HEK293 (cell line): ENCODE measurements around the gene TMEM176B.

Experiments used
- CTCF ChIA-PET: fragments of 350-600 bp; formaldehyde crosslinking; extraction: SDS; loops from one replicate; lab custom pipeline; 2021; ENCODE audit warnings: antibody characterized with exemption; lab: Yijun Ruan, JAX
- POLR2A ChIA-PET: fragments of 300-600 bp; formaldehyde crosslinking; extraction: SDS; loops from one replicate; lab custom pipeline; 2020; ENCODE audit warnings: antibody characterized with exemption, inconsistent platforms; lab: Yijun Ruan, JAX
- H3K27ac ChIP-seq: fragments of 200-500 bp; sonication (Bioruptor generic); 2 replicates; pipeline ENCODE4 v1.5.1; 2014; ENCODE audit warnings: low read depth, low read length, control low read depth, inconsistent platforms; ENCODE audit errors: extremely low read depth
- H3K36me3 ChIP-seq, 2 experiments: fragments of 200-500 bp in 1 of 2; sonication (Bioruptor generic) in 1 of 2; 1 replicate in 1 of 2; 2 replicates in 1 of 2; pipeline ENCODE4 v1.5.1; 2014 to 2017; ENCODE audit warnings: inconsistent platforms in 2 of 2, low read length in 2 of 2; ENCODE audit not compliant: control insufficient read depth in 2 of 2, insufficient read depth in 1 of 2
- H3K4me1 ChIP-seq: fragments of 200-500 bp; sonication (Bioruptor generic); 2 replicates; pipeline ENCODE4 v1.5.1; 2014; ENCODE audit warnings: mild to moderate bottlenecking, low read length, inconsistent platforms; ENCODE audit not compliant: control insufficient read depth, insufficient read depth
- H3K4me3 ChIP-seq: 2 replicates; pipeline ENCODE4 v1.5.1; 2011; ENCODE audit warnings: low read depth, mild to moderate bottlenecking, control low read depth, low read length, moderate library complexity
- H3K9me3 ChIP-seq: fragments of 200-500 bp; sonication (Bioruptor generic); 2 replicates; pipeline ENCODE4 v1.5.1; 2014; ENCODE audit warnings: low read depth, low read length, inconsistent platforms; ENCODE audit not compliant: control insufficient read depth, insufficient read depth
- EGR2 ChIP-seq: fragments of 450-650 bp; formaldehyde crosslinking; IDR thresholded peaks from 2 replicates; pipeline ENCODE4 v1.5.1; 2016; ENCODE audit warnings: low read depth, missing biosample characterization, missing genetic modification characterization
- GFI1B ChIP-seq: fragments of 450-650 bp; formaldehyde crosslinking; IDR thresholded peaks from 2 replicates; pipeline ENCODE4 v1.5.1; 2016; ENCODE audit warnings: missing biosample characterization, missing genetic modification characterization
- GLI2 ChIP-seq: fragments of 450-650 bp; formaldehyde crosslinking; IDR thresholded peaks from 2 replicates; pipeline ENCODE4; 2017; ENCODE audit warnings: missing biosample characterization, missing genetic modification characterization, low read depth, borderline replicate concordance
- GLIS2 ChIP-seq: fragments of 450-650 bp; formaldehyde crosslinking; IDR thresholded peaks from 2 replicates; pipeline ENCODE4 v1.5.1; 2016; ENCODE audit warnings: missing biosample characterization, missing genetic modification characterization
- KLF1 ChIP-seq: fragments of 450-650 bp; formaldehyde crosslinking; IDR thresholded peaks from 2 replicates; pipeline ENCODE4 v1.5.1; 2016; ENCODE audit warnings: missing biosample characterization, missing genetic modification characterization
- KLF7 ChIP-seq: fragments of 450-650 bp; formaldehyde crosslinking; IDR thresholded peaks from 2 replicates; pipeline ENCODE4 v1.5.1; 2016; ENCODE audit warnings: missing biosample characterization, missing genetic modification characterization, borderline replicate concordance
- SP2 ChIP-seq: fragments of 450-650 bp; formaldehyde crosslinking; IDR thresholded peaks from 2 replicates; pipeline ENCODE4 v1.5.1; 2016; ENCODE audit warnings: missing biosample characterization, missing genetic modification characterization
- YY2 ChIP-seq: fragments of 450-650 bp; formaldehyde crosslinking; IDR thresholded peaks from 2 replicates; pipeline ENCODE4 v1.5.1; 2016; ENCODE audit warnings: missing biosample characterization, missing genetic modification characterization
- ZBTB21 ChIP-seq: fragments of 450-650 bp; formaldehyde crosslinking; IDR thresholded peaks from 2 replicates; pipeline ENCODE4 v1.5.1; 2017; ENCODE audit warnings: missing biosample characterization, missing genetic modification characterization
- ZBTB48 ChIP-seq: fragments of 450-650 bp; formaldehyde crosslinking; IDR thresholded peaks from 2 replicates; pipeline ENCODE4 v1.5.1; 2016; ENCODE audit warnings: missing biosample characterization, missing genetic modification characterization
- ZEB2 ChIP-seq: fragments of 450-650 bp; formaldehyde crosslinking; IDR thresholded peaks from 2 replicates; pipeline ENCODE4 v1.5.1; 2016; ENCODE audit warnings: missing biosample characterization, missing genetic modification characterization
- ZNF10 ChIP-seq: fragments of 450-650 bp; formaldehyde crosslinking; IDR thresholded peaks from 2 replicates; pipeline ENCODE4 v1.5.1; 2017; ENCODE audit warnings: missing biosample characterization, missing genetic modification characterization
- ZNF184 ChIP-seq: fragments of 450-650 bp; IDR thresholded peaks from 2 replicates; pipeline ENCODE4 v1.5.1; 2018; ENCODE audit warnings: missing biosample characterization, mild to moderate bottlenecking, missing genetic modification characterization
- ZNF2 ChIP-seq: fragments of 450-650 bp; formaldehyde crosslinking; IDR thresholded peaks from 2 replicates; pipeline ENCODE4 v1.5.1; 2016; ENCODE audit warnings: missing biosample characterization, missing genetic modification characterization
- ZNF239 ChIP-seq: fragments of 450-650 bp; formaldehyde crosslinking; IDR thresholded peaks from 2 replicates; pipeline ENCODE4 v1.5.1; 2016; ENCODE audit warnings: missing biosample characterization, missing genetic modification characterization
- ZNF266 ChIP-seq: fragments of 450-650 bp; formaldehyde crosslinking; IDR thresholded peaks from 2 replicates; pipeline ENCODE4 v1.5.1; 2016; ENCODE audit warnings: missing biosample characterization, missing genetic modification characterization, low read depth
- ZNF510 ChIP-seq: fragments of 450-650 bp; formaldehyde crosslinking; IDR thresholded peaks from 2 replicates; pipeline ENCODE4 v1.5.1; 2018; ENCODE audit warnings: mild to moderate bottlenecking, missing genetic modification characterization, missing biosample characterization; ENCODE audit not compliant: insufficient replicate concordance
- ZNF561 ChIP-seq: fragments of 450-650 bp; IDR thresholded peaks from 2 replicates; pipeline ENCODE4 v1.5.1; 2018; ENCODE audit warnings: missing biosample characterization, missing genetic modification characterization, borderline replicate concordance
- ZNF600 ChIP-seq: fragments of 450-650 bp; formaldehyde crosslinking; IDR thresholded peaks from 2 replicates; pipeline ENCODE4 v1.5.1; 2016; ENCODE audit warnings: missing biosample characterization, missing genetic modification characterization
- ZNF621 ChIP-seq: fragments of 450-650 bp; formaldehyde crosslinking; IDR thresholded peaks from 2 replicates; pipeline ENCODE4 v1.5.1; 2017; ENCODE audit warnings: missing biosample characterization, missing genetic modification characterization
- ZNF629 ChIP-seq: fragments of 450-650 bp; formaldehyde crosslinking; IDR thresholded peaks from 2 replicates; pipeline ENCODE4 v1.5.1; 2017; ENCODE audit warnings: missing biosample characterization, missing genetic modification characterization
- ZSCAN16 ChIP-seq: fragments of 450-650 bp; formaldehyde crosslinking; IDR thresholded peaks from 2 replicates; pipeline ENCODE4 v1.5.1; 2016; ENCODE audit warnings: missing biosample characterization, missing genetic modification characterization
- ZSCAN30 ChIP-seq: fragments of 450-650 bp; IDR thresholded peaks from 2 replicates; pipeline ENCODE4 v1.5.1; 2018; ENCODE audit warnings: missing biosample characterization, mild to moderate bottlenecking, missing genetic modification characterization, moderate library complexity
- TF ChIP-seq, protein P1 (sequence below): fragments of 450-650 bp; formaldehyde crosslinking; IDR thresholded peaks from 2 replicates; pipeline ENCODE4 v1.5.1; 2017; ENCODE audit warnings: missing biosample characterization, missing genetic modification characterization
- TF ChIP-seq, protein P2 (sequence below): fragments of 450-650 bp; formaldehyde crosslinking; IDR thresholded peaks from 2 replicates; pipeline ENCODE4 v1.5.1; 2016; ENCODE audit warnings: missing biosample characterization, missing genetic modification characterization
- TF ChIP-seq, protein P3 (sequence below): fragments of 450-650 bp; formaldehyde crosslinking; IDR thresholded peaks from 2 replicates; pipeline ENCODE4 v1.5.1; 2016; ENCODE audit warnings: missing biosample characterization, missing genetic modification characterization
- TF ChIP-seq, protein P4 (sequence below): fragments of 450-650 bp; formaldehyde crosslinking; IDR thresholded peaks from 2 replicates; pipeline ENCODE4 v1.5.1; 2016; ENCODE audit warnings: missing biosample characterization, missing genetic modification characterization

TMEM176B gene

DNA sequence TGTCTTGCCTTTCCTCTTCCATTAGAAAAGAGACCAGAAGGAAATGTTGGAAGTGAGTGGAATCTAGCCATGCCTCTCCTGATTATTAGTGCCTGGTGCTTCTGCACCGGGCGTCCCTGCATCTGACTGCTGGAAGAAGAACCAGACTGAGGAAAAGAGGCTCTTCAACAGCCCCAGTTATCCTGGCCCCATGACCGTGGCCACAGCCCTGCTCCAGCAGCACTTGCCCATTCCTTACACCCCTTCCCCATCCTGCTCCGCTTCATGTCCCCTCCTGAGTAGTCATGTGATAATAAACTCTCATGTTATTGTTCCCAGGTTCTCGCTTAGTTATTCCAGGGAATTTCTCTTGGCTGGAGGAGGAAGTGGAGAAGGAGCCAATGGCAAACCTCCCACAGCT is 4.6 kb upstream of the TMEM176B start:
- no peaks in the 10 kb centered on the region for H3K9me3 ChIP-seq
- TF ChIP-seq, protein P1, sequence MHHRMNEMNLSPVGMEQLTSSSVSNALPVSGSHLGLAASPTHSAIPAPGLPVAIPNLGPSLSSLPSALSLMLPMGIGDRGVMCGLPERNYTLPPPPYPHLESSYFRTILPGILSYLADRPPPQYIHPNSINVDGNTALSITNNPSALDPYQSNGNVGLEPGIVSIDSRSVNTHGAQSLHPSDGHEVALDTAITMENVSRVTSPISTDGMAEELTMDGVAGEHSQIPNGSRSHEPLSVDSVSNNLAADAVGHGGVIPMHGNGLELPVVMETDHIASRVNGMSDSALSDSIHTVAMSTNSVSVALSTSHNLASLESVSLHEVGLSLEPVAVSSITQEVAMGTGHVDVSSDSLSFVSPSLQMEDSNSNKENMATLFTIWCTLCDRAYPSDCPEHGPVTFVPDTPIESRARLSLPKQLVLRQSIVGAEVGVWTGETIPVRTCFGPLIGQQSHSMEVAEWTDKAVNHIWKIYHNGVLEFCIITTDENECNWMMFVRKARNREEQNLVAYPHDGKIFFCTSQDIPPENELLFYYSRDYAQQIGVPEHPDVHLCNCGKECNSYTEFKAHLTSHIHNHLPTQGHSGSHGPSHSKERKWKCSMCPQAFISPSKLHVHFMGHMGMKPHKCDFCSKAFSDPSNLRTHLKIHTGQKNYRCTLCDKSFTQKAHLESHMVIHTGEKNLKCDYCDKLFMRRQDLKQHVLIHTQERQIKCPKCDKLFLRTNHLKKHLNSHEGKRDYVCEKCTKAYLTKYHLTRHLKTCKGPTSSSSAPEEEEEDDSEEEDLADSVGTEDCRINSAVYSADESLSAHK (tag by site-specific recombination) = no peak
- TF ChIP-seq ZBTB48 (tag by site-specific recombination) (no peak), KLF7 (tag by site-specific recombination) (no peak), ZNF184 (tag by site-specific recombination) (no peak), GLI2 (no peak), GLIS2 (tag by site-specific recombination) (no peak), ZNF621 (no peak), ZSCAN30 (tag by site-specific recombination) (no peak), ZNF2 (tag by site-specific recombination) (no peak), ZNF10 (tag by site-specific recombination) (no peak), KLF1 (tag by site-specific recombination) (no peak), ZNF629 (tag by site-specific recombination) (no peak), YY2 (tag by site-specific recombination) (no peak), ZNF266 (no peak), ZNF600 (tag by site-specific recombination) (no peak)
- TF ChIP-seq, protein P2, sequence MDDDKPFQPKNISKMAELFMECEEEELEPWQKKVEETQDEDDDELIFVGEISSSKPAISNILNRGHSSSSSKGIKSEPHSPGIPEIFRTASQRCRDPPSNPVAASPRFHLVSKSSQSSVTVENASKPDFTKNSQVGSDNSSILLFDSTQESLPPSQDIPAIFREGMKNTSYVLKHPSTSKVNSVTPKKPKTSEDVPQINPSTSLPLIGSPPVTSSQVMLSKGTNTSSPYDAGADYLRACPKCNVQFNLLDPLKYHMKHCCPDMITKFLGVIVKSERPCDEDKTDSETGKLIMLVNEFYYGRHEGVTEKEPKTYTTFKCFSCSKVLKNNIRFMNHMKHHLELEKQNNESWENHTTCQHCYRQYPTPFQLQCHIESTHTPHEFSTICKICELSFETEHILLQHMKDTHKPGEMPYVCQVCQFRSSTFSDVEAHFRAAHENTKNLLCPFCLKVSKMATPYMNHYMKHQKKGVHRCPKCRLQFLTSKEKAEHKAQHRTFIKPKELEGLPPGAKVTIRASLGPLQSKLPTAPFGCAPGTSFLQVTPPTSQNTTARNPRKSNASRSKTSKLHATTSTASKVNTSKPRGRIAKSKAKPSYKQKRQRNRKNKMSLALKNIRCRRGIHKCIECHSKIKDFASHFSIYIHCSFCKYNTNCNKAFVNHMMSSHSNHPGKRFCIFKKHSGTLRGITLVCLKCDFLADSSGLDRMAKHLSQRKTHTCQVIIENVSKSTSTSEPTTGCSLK (tag by site-specific recombination) = no peak
- TF ChIP-seq, protein P3, sequence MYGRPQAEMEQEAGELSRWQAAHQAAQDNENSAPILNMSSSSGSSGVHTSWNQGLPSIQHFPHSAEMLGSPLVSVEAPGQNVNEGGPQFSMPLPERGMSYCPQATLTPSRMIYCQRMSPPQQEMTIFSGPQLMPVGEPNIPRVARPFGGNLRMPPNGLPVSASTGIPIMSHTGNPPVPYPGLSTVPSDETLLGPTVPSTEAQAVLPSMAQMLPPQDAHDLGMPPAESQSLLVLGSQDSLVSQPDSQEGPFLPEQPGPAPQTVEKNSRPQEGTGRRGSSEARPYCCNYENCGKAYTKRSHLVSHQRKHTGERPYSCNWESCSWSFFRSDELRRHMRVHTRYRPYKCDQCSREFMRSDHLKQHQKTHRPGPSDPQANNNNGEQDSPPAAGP (tag by site-specific recombination) = no peak
- H3K27ac ChIP-seq = no peak overlapping the region
- no peaks in the 10 kb centered on the region for H3K4me1 ChIP-seq
- POLR2A ChIA-PET = no interaction called here
- H3K4me3 ChIP-seq = no peak overlapping the region
- CTCF ChIA-PET = interaction anchor here (1.0 kb wide), 1 partner anchor 17 kb away, joined by 3 read pairs; no protein-coding TSS in a partner anchor
- H3K36me3 ChIP-seq = no peaks in the 10 kb centered on the region

DNA sequence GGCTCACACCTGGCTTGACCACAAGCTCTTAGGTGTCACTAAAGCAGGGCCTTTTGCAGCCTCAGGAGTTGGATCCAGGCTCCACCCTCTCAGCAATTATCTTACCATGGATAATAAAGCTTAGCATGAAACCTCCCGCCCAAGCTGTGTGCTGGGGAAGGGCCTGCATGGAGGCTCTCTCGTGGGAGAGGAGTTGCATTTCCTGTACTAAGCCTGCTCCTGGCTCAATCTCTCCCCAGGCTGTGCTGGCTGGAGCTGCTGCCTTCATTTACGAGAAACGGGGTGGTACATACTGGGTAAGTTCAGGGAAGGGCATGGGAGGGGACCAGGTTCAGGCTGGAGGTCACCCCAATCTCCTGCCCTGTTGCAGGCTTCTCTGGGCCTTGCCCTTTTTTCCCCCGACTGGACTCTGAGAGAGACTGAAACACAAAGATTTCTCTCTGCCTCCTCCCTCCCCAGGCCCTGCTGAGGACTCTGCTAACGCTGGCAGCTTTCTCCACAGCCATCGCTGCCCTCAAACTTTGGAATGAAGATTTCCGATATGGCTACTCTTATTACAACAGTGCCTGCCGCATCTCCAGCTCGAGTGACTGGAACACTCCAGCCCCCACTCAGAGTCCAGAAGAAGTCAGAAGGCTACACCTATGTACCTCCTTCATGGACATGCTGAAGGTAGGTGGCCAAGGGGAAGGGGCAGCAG is 3.1 kb upstream of the TMEM176B start:
- no peaks in the 10 kb centered on the region for H3K4me1 ChIP-seq
- no peaks in the 10 kb centered on the region for H3K36me3 ChIP-seq
- CTCF ChIA-PET = interaction anchor here (0.6 kb wide), 2 partner anchors 12 to 13 kb away, joined by 3 to 4 read pairs; no protein-coding TSS in a partner anchor
- H3K27ac ChIP-seq = no peak overlapping the region
- H3K9me3 ChIP-seq = no peaks in the 10 kb centered on the region
- no peak for TF ChIP-seq ZNF510 (tag by site-specific recombination)
- no peak for TF ChIP-seq EGR2 (tag by site-specific recombination)
- TF ChIP-seq ZNF561 (tag by site-specific recombination) = no peak
- no peak for TF ChIP-seq ZSCAN16
- TF ChIP-seq ZBTB21 (tag by site-specific recombination) = no peak
- no peak for TF ChIP-seq SP2
- TF ChIP-seq ZNF239 (tag by site-specific recombination) = no peak
- no peak for TF ChIP-seq GFI1B (tag by site-specific recombination)
- TF ChIP-seq, protein P4, sequence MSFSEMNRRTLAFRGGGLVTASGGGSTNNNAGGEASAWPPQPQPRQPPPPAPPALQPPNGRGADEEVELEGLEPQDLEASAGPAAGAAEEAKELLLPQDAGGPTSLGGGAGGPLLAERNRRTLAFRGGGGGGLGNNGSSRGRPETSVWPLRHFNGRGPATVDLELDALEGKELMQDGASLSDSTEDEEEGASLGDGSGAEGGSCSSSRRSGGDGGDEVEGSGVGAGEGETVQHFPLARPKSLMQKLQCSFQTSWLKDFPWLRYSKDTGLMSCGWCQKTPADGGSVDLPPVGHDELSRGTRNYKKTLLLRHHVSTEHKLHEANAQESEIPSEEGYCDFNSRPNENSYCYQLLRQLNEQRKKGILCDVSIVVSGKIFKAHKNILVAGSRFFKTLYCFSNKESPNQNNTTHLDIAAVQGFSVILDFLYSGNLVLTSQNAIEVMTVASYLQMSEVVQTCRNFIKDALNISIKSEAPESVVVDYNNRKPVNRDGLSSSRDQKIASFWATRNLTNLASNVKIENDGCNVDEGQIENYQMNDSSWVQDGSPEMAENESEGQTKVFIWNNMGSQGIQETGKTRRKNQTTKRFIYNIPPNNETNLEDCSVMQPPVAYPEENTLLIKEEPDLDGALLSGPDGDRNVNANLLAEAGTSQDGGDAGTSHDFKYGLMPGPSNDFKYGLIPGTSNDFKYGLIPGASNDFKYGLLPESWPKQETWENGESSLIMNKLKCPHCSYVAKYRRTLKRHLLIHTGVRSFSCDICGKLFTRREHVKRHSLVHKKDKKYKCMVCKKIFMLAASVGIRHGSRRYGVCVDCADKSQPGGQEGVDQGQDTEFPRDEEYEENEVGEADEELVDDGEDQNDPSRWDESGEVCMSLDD (tag by site-specific recombination) = no peak
- TF ChIP-seq ZEB2 (tag by site-specific recombination) = no peak
- POLR2A ChIA-PET = no interaction called here
- H3K4me3 ChIP-seq = no peak overlapping the region
